Panc1 (cell line): ENCODE measurements around the gene SLC30A3.

Experiments used
- POLR2AphosphoS5 ChIP-seq: IDR thresholded peaks from 2 replicates; pipeline ENCODE4 v1.6.1; 2012; ENCODE audit warnings: mild to moderate bottlenecking, low read depth, low read length, moderate library complexity
- SIN3A ChIP-seq: IDR thresholded peaks from 2 replicates; pipeline ENCODE4 v1.6.1; 2012; ENCODE audit warnings: low read depth, mild to moderate bottlenecking, low read length, moderate library complexity, borderline replicate concordance; ENCODE audit not compliant: insufficient read depth
- TF ChIP-seq, protein P1 (sequence below): fragments of 450-650 bp; IDR thresholded peaks from 2 replicates; pipeline ENCODE4 v1.5.1; 2017; ENCODE audit warnings: mild to moderate bottlenecking

DNA sequence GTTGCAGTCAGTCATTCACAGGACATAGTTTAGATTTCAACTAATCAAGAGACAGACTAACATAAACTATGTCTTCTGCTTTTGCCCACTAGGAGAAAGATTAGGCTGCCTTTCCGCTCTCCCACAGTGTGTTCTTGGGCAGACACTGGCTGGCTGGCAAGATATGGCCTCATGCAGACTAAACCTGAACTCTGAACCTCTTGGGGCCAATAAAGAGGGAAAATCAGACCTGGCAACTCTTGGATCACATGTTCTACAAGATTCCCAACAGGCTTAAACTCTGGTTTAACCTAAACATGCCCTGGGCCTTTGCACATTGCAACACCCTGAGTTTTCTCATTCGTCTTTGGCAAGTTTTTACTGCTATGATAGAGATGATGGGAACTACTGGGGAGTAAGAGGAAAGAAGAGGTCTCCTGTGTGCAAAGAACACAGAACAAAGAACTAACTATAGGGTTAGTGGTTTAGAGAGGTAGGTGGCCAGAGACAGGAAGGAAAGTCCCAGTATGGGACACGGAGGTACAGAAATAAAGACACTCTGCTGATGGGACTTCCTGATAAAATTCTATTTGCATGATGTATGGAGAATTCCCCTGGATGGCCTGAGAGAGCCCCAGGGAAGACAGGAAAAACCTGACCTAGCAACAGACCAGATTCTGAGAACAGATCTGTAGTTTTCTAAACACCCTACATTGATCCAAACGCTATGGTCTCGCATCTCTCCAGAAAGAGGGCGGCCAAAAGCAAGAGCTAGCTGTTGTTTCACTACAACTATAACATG, 53.0 kb downstream of the SLC30A3 start:
- TF ChIP-seq, protein P1, sequence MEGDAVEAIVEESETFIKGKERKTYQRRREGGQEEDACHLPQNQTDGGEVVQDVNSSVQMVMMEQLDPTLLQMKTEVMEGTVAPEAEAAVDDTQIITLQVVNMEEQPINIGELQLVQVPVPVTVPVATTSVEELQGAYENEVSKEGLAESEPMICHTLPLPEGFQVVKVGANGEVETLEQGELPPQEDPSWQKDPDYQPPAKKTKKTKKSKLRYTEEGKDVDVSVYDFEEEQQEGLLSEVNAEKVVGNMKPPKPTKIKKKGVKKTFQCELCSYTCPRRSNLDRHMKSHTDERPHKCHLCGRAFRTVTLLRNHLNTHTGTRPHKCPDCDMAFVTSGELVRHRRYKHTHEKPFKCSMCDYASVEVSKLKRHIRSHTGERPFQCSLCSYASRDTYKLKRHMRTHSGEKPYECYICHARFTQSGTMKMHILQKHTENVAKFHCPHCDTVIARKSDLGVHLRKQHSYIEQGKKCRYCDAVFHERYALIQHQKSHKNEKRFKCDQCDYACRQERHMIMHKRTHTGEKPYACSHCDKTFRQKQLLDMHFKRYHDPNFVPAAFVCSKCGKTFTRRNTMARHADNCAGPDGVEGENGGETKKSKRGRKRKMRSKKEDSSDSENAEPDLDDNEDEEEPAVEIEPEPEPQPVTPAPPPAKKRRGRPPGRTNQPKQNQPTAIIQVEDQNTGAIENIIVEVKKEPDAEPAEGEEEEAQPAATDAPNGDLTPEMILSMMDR, result no peak
- TF ChIP-seq POLR2AphosphoS5 (no peak), SIN3A (no peak)
